ENCODE data around the gene LFNG.

The LFNG gene

GRCh38 chr7:2488272-2488645, 31.3 kb upstream of the LFNG start:
- Histone ChIP-seq H3K4ac (ENCODE audit: low read depth, low read length) (no peak overlapping the region), H3K4me2 (ENCODE audit: low read length) (no peak overlapping the region), H2AK5ac (ENCODE audit: low read length) (no peak overlapping the region), H3K27ac (ENCODE audit: low read depth, low read length) (no peak overlapping the region), H2BK5ac (ENCODE audit: low read length) (no peak overlapping the region), H3K4me3 (ENCODE audit: low read length) (no peak overlapping the region), H4K5ac (ENCODE audit: low read length) (no peak overlapping the region), H3K23ac (ENCODE audit: low read length) (no peak overlapping the region), H3K27me3 (ENCODE audit: insufficient read depth, low read length, poor library complexity) (no peaks in the 10 kb centered on the region), H2BK120ac (ENCODE audit: low read depth, low read length) (no peak overlapping the region), H3K36me3 (ENCODE audit: control insufficient read depth, insufficient read depth, low read length) (no peaks in the 10 kb centered on the region), H2BK15ac (replicated peaks; ENCODE audit: low read depth) (no peak overlapping the region), H3K9ac (ENCODE audit: low read length) (no peak overlapping the region), H3K4me1 (ENCODE audit: control insufficient read depth, low read depth, low read length) (no peaks in the 10 kb centered on the region), H3K79me2 (ENCODE audit: control insufficient read depth, insufficient read depth, low read length) (no peaks in the 10 kb centered on the region), H4K8ac (ENCODE audit: low read depth, low read length) (no peak overlapping the region), H3K56ac (ENCODE audit: low read length) (no peak overlapping the region), H3K18ac (ENCODE audit: low read length) (no peak overlapping the region), H3K79me1 (ENCODE audit: low read length) (no peaks in the 10 kb centered on the region)
- no CpG with 5 or more reads among the region's 8 CpGs for WGBS (ENCODE audit: extremely low coverage, insufficient coverage, low lambda C conversion rate)
- DNase-seq: no peak

GRCh38 chr7:2488681-2489080, 30.9 kb upstream of the LFNG start:
- no peak for DNase-seq
- Histone ChIP-seq H3K27ac (ENCODE audit: low read depth, low read length) (no peak overlapping the region), H3K36me3 (ENCODE audit: control insufficient read depth, insufficient read depth, low read length) (no peaks in the 10 kb centered on the region), H3K4me1 (ENCODE audit: control insufficient read depth, low read depth, low read length) (no peaks in the 10 kb centered on the region), H4K8ac (ENCODE audit: low read depth, low read length) (no peak overlapping the region), H3K79me1 (ENCODE audit: low read length) (no peaks in the 10 kb centered on the region), H2BK5ac (ENCODE audit: low read length) (no peak overlapping the region), H2AK5ac (ENCODE audit: low read length) (no peak overlapping the region), H2BK120ac (ENCODE audit: low read depth, low read length) (no peak overlapping the region), H3K79me2 (ENCODE audit: control insufficient read depth, insufficient read depth, low read length) (no peaks in the 10 kb centered on the region), H3K4me2 (ENCODE audit: low read length) (no peak overlapping the region), H3K23ac (ENCODE audit: low read length) (no peak overlapping the region), H2BK15ac (replicated peaks; ENCODE audit: low read depth) (no peak overlapping the region), H3K9ac (ENCODE audit: low read length) (no peak overlapping the region), H4K5ac (ENCODE audit: low read length) (no peak overlapping the region), H3K4ac (ENCODE audit: low read depth, low read length) (no peak overlapping the region), H3K4me3 (ENCODE audit: low read length) (no peak overlapping the region), H3K18ac (ENCODE audit: low read length) (no peak overlapping the region), H3K27me3 (ENCODE audit: insufficient read depth, low read length, poor library complexity) (no peaks in the 10 kb centered on the region), H3K56ac (ENCODE audit: low read length) (no peak overlapping the region)
- no CpG with 5 or more reads among the region's 9 CpGs for WGBS (ENCODE audit: extremely low coverage, insufficient coverage, low lambda C conversion rate)

- DNase-seq: no peak
Measured at GRCh38 chr7:2490181-2490651, 29.4 kb upstream of the LFNG start.

GRCh38 chr7:2492038-2492437, 27.5 kb upstream of the LFNG start:
- Histone ChIP-seq H3K79me1 (ENCODE audit: low read length) (no peaks in the 10 kb centered on the region), H3K4me1 (ENCODE audit: control insufficient read depth, low read depth, low read length) (no peaks in the 10 kb centered on the region), H3K9ac (ENCODE audit: low read length) (no peak overlapping the region), H3K36me3 (ENCODE audit: control insufficient read depth, insufficient read depth, low read length) (no peaks in the 10 kb centered on the region), H3K4me3 (ENCODE audit: low read length) (no peak overlapping the region), H4K5ac (ENCODE audit: low read length) (no peak overlapping the region), H3K27ac (ENCODE audit: low read depth, low read length) (no peak overlapping the region), H3K79me2 (ENCODE audit: control insufficient read depth, insufficient read depth, low read length) (no peaks in the 10 kb centered on the region), H2BK15ac (replicated peaks; ENCODE audit: low read depth) (no peak overlapping the region), H4K8ac (ENCODE audit: low read depth, low read length) (no peak overlapping the region), H3K27me3 (ENCODE audit: insufficient read depth, low read length, poor library complexity) (no peaks in the 10 kb centered on the region), H2BK120ac (ENCODE audit: low read depth, low read length) (no peak overlapping the region), H3K18ac (ENCODE audit: low read length) (no peak overlapping the region), H2BK5ac (ENCODE audit: low read length) (no peak overlapping the region), H3K56ac (ENCODE audit: low read length) (no peak overlapping the region), H3K23ac (ENCODE audit: low read length) (no peak overlapping the region), H3K4me2 (ENCODE audit: low read length) (no peak overlapping the region), H2AK5ac (ENCODE audit: low read length) (no peak overlapping the region), H3K4ac (ENCODE audit: low read depth, low read length) (no peak overlapping the region)
- DNase-seq: no peak
- WGBS (ENCODE audit: extremely low coverage, insufficient coverage, low lambda C conversion rate): no CpG with 5 or more reads among the region's 2 CpGs

More at GRCh38 chr7:2490181-2490651, 29.4 kb upstream of the LFNG start:
- Histone ChIP-seq H3K27me3 (ENCODE audit: insufficient read depth, low read length, poor library complexity) (no peaks in the 10 kb centered on the region), H3K79me1 (ENCODE audit: low read length) (no peaks in the 10 kb centered on the region), H2BK120ac (ENCODE audit: low read depth, low read length) (no peak overlapping the region), H2AK5ac (ENCODE audit: low read length) (no peak overlapping the region), H3K18ac (ENCODE audit: low read length) (no peak overlapping the region), H3K4me3 (ENCODE audit: low read length) (no peak overlapping the region), H2BK15ac (replicated peaks; ENCODE audit: low read depth) (no peak overlapping the region), H3K4ac (ENCODE audit: low read depth, low read length) (no peak overlapping the region), H4K8ac (ENCODE audit: low read depth, low read length) (no peak overlapping the region), H3K36me3 (ENCODE audit: control insufficient read depth, insufficient read depth, low read length) (no peaks in the 10 kb centered on the region), H3K4me2 (ENCODE audit: low read length) (no peak overlapping the region), H4K5ac (ENCODE audit: low read length) (no peak overlapping the region), H3K79me2 (ENCODE audit: control insufficient read depth, insufficient read depth, low read length) (no peaks in the 10 kb centered on the region), H3K56ac (ENCODE audit: low read length) (no peak overlapping the region), H3K9ac (ENCODE audit: low read length) (no peak overlapping the region), H3K27ac (ENCODE audit: low read depth, low read length) (no peak overlapping the region), H3K23ac (ENCODE audit: low read length) (no peak overlapping the region), H3K4me1 (ENCODE audit: control insufficient read depth, low read depth, low read length) (no peaks in the 10 kb centered on the region), H2BK5ac (ENCODE audit: low read length) (no peak overlapping the region)
- WGBS (ENCODE audit: extremely low coverage, insufficient coverage, low lambda C conversion rate): no CpG with 5 or more reads among the region's 13 CpGs

GRCh38 chr7:2493205-2494164, 26.1 kb upstream of the LFNG start:
- DNase-seq: no peak
- Histone ChIP-seq H4K8ac (ENCODE audit: low read depth, low read length) (no peak overlapping the region), H3K27me3 (ENCODE audit: insufficient read depth, low read length, poor library complexity) (no peaks in the 10 kb centered on the region), H3K4me3 (ENCODE audit: low read length) (no peak overlapping the region), H4K5ac (ENCODE audit: low read length) (no peak overlapping the region), H2BK15ac (replicated peaks; ENCODE audit: low read depth) (no peak overlapping the region), H3K36me3 (ENCODE audit: control insufficient read depth, insufficient read depth, low read length) (no peaks in the 10 kb centered on the region), H3K56ac (ENCODE audit: low read length) (no peak overlapping the region), H2BK5ac (ENCODE audit: low read length) (no peak overlapping the region), H2BK120ac (ENCODE audit: low read depth, low read length) (no peak overlapping the region), H3K23ac (ENCODE audit: low read length) (no peak overlapping the region), H3K27ac (ENCODE audit: low read depth, low read length) (no peak overlapping the region), H3K79me1 (ENCODE audit: low read length) (no peaks in the 10 kb centered on the region), H3K4me2 (ENCODE audit: low read length) (no peak overlapping the region), H3K4me1 (ENCODE audit: control insufficient read depth, low read depth, low read length) (no peaks in the 10 kb centered on the region), H3K79me2 (ENCODE audit: control insufficient read depth, insufficient read depth, low read length) (no peaks in the 10 kb centered on the region), H3K4ac (ENCODE audit: low read depth, low read length) (no peak overlapping the region), H2AK5ac (ENCODE audit: low read length) (no peak overlapping the region), H3K9ac (ENCODE audit: low read length) (no peak overlapping the region), H3K18ac (ENCODE audit: low read length) (no peak overlapping the region)
- no CpG with 5 or more reads among the region's 11 CpGs for WGBS (ENCODE audit: extremely low coverage, insufficient coverage, low lambda C conversion rate)
